Effector CD8-positive, alpha-beta T cell (primary cell): ENCODE results near the gene SLC51B.
"Not testable (repeated sequence)": the region's sequence is repeated elsewhere in the genome, so short reads cannot be mapped to it uniquely, and the experiment has no call there.

Source experiments
- DNase-seq: peaks from one replicate; lab custom pipeline; 2025; lab: John Stamatoyannopoulos, UW
- total RNA-seq, 4 experiments: gene quantifications; one replicate each; lab custom pipeline; 2026; lab: John Stamatoyannopoulos, UW

Gene SLC51B
- 0 reads per million in 4 experiments for total RNA-seq

DNA sequence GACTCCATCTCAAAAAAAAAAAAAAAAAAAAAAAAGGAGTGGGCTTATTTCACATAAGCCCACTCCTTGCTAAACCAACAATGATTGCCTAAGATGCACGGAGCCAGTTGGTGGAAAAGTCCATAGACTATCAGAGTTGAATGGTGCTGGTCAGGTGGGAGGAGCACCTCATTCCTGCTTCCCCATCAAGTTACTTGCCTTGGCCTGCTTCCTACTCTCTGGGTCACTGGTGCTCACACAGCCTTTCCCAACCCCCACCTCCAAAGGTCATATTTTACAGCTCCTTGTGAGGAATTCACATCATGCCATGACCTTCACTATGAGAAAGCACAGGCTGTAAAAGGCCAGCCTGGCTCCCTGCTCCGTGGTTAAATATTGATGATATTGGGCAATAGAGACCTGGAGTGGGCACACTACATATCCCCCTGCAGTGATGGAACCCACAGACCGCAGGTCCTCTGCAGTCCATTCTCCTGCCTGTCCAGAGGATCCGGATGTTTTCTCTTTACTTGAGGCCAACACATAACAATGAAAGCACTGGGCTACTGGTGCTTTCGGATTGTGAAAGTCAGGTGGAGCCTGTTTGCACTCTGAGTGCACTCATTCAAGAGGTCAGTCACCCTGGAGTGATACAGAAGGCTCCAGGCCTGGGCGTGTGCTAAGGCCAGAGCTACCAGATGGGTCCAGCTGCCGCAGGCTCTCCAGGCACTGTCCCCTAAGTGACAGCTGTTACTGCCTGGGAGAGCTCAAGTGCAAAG, at the start of gene SLC51B:
Gene SLC51B (plus strand): TSS at position 664 of the 758 bp plus-strand sequence. CDS start 4,618 bp downstream, outside the sequence.
- no peak for DNase-seq

DNA sequence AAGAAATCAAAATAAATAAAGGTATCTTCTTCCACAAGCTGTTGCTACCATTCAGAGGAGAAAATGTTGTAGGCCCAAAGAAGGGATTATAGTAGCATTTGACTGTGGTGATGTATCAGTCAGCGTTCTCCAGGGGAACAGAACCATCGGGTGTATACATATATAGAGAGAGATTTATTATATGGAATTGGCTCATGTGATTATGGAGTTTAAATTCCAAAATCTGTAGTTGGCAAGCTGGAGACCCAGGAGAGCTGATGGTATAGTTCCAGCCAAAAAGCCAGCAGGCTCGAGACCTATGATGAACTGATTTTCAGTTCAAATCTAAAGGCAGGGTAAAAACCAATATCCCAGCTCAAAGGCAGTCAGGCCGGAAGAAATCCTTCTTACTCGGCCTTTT, 48.1 kb upstream of the SLC51B start:
- no peak for DNase-seq

DNA sequence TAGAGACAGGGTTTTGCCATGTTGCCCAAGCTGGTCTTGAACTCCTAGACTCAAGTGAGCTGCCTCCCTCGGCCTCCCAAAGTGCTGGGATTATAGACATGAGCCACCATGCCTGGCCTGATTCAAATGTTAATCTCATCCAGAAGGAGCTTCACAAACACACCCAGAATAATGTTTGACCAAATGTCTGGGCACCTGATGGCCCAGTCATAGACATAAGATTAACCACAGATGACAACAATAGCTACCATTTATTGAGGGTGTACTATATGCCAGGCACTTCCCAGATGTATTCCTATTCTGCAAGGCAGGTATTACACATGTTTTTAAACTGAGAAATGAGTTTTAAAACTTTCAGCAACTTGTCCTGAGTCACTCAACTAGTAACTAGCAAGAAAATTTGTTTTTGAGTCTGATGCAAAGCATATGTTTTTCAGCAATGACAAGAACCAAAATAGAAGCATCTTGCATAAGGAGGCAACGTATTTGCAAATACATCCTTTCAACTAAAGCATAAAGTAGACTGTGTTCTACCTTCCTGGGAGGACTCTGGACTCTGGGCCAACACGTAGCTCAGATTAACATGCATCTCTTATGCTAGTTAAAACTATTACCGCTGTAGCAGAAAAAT, 47.3 kb upstream of the SLC51B start:
- DNase-seq = no peak

DNA sequence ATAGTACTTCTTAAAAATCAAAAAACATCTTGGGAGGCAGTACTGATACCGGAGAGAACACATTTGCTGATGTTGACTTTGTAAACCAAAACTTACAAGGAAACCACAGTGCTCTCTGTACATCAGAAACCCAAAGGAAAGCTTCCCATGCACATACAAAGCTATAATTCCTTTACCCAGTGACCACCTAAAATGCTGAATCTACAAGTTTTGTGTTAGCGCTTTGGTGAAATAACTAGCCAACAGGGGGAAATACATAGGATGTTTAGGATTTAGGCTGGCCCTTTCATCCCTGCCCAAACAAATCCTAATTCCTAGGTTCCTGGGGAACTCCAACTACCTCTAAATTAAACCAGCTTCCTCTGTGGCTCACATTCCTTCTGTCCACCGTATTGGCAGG, 40.2 kb upstream of the SLC51B start:
- no peak for DNase-seq

DNA sequence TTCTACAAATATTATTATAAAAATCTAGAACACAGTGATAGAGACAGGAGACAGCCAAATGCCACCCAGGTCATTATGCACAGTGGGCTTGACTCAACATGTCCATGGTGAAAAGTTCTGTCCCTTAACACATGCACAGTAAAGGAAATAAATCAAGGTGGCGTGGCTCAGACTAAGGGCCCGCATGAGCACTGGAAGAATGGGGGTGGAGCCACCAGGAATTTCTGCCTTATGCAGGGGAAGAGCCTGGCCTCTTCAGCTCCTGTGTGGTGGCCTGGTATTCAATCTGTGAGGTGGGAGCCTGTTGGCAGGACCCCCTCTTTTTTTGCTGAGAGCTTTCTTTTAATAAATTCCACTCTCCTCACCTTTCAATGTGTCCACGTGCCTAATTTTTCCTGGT, 38.3 kb upstream of the SLC51B start:
- DNase-seq = no peak

DNA sequence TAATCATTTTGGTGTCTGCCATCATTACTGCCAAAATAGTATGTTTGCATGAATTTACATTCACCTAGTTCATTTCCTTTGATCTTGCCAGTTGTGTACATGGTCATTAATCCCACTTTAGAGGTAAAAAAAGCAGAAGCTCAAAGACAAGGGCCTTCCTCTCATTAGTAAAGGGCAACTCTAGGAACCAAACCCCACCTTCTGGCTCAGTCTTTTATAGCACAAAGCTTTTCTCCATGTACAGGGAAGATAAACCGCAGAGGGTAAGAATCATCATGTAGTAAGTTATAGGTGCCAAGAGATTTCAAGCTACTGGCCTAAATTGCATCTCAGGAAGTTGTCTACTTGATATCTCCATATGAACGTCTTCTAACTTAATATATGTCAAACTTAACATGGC, 36.2 kb upstream of the SLC51B start:
- no peak for DNase-seq

DNA sequence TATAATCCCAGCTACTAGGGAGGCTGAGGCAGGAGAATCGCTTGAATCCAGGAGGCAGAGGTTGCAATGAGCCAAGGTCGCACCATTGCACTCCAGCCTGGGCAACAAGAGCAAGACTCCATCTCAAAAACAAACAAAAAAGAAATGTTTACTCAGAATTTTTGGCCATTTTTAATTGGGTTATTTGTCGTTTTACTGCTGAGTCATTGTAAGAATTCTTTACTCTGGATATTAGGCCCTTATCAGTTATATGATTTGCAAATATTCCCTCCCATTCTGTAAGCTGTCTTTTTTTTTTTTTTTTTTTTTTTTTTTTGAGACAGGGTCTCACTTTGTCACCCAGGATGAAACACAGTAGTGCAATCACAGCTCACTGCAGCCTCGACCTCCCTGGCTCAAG, 34.0 kb upstream of the SLC51B start:
- DNase-seq = not testable (repeated sequence)

DNA sequence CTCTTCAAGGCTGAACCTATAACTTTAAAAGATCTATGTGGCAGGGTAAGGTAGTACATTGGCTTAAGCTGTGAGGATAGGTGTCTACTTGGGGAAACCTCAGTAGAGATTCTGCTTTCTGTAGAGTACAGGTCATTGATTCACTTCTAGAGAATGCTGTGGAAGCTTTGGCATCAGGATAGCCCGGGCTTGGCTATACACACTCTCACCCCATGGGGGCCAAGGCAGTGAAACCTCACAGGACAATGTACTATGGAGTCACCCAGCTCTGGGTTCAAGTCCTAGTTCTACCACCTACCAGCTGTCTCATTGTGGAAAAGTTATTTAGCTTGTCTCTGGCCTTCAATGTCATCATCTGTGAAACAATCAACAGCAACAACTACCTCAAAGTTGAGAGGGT, 24.8 kb upstream of the SLC51B start:
- DNase-seq = no peak

DNA sequence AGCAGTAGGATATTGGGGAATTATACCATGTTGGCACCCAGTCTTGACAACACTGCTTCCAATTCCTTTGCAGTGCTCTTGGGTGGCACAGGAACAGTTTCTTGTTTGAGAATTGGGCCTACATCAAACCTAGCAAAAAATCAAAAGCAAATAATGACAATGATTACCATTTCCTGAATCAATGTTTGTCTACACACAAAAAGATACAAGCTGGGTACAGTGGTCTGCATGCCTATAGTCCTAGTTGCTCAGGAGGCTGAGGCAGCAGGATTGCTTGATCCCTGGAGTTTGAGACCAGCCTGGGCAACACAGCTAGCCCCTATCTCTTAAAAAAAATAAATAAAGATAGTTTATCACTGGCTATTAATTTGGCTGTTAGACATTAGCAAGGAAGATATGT, 23.7 kb upstream of the SLC51B start:
- no peak for DNase-seq

DNA sequence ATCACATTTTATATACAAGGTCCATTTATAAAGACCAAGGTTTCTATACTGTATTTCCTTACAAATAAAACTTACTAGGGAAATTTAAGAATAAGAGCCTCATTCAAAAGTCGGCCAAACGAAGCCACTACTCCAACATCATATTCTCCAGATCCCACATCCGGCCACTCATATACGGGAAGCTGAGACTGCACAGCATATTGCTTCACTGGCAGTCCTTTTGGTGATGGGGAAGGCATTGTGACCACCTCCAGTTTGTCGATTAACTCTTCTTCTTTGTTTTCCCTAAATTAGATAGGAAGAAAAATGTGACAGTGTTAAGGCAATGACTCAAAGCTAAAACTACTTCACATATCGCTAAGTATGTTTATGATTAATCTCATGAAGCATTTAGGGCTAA, 18.4 kb upstream of the SLC51B start:
- no peak for DNase-seq

DNA sequence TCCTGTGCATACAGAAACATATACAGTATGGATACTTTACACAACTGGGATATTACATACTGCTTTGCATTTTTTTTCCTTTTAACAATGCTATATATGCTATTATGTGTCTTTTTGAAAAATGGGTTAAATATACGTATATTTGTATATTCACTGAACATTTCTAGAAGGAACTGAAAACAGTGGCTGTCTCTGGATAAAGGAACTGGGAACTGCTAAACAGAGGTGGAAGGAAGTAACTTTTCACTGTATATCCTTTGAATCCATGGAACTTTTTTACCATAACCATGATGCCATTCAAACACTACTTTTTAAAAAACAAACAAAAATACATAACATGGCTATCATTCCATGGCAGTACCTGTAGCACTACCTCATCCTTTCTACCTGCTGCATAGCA, 17.6 kb upstream of the SLC51B start:
- DNase-seq = no peak

DNA sequence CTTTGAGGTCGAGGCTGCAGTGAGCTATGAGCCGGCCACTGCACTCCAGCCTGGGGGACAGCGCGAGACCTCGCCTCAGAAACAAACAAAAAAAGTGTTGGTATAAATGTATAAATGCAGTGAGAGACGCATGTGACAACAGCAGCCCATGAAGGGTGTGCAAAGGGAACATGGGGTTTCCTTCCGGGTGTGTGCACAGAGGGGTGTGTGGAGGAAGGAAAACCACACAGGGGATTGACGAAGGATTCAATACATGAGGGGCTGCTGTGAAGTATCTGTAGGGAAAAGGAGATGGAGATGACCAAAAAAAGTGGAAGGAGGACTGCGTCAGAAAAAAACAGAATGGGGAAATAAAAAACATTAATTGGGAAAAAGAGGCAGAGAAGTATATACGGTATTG, 16.8 kb upstream of the SLC51B start:
- DNase-seq = no peak

DNA sequence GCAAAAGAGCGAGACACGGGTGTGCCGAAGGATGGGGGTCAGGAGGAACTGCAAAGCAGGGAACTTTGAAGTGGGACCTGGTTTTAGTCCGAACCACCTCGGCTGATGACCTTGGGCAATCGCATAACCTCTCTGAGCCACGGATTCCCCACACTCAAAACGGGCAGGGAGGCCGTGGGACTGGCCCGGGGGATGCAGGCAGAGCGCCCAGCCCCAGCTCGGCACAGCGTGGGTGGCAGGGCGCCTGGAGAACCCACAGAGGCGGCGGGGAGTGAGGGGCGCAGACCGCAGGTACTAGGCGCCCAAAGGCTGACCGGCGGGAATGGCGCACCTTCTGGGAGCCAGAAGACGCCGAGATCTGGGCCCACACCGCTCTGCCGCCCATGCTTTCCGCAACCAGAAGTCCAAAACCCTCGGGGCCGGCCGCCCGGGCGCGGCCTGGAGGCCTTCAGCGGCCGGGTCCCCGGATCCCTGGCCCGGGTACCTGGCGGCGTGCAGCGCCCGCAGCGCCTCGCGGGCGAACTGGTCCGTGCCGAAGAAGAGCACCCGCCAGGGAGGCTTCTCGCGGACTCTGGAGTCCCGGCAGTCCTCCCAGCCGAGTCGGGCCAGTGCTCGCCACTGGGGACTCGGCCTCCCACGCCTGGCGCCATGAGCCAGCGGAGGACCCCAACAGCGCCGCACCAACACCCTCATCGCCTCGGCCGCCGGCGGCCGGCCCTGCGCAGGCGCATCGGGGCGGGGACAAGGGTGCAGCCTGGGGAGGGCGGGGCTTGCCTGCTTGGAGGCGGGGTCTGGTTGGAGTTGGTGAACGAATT, 16.1 kb upstream of the SLC51B start, which contains the start of gene MTFMT:
Gene MTFMT (minus strand): TSS at position 719 of the 815 bp plus-strand sequence. CDS start 26 bp downstream, at position 693.
- peak; percentile 90 for DNase-seq

DNA sequence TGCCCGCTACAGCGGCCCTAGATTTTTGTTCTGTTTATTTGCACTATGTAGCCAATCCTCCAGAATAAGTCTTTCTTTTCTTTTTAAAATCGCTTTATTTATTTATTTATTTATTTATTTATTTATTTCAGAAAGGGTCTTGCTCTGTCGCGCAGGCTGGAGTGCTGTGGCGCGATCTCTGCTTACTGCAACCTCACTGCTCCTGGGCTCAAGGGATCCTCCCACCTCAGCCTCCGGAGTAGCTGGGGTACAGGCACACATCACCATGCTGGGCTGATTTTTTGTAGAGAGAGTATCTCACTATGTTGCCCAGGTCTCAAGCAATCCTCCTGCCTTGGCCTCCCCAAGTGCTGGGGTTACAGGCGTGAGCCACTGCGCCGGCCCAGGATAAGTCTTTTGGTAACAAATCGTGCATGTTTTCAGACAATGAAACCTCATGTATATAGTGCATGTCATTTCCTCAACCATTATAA, 15.4 kb upstream of the SLC51B start:
- no peak for DNase-seq

DNA sequence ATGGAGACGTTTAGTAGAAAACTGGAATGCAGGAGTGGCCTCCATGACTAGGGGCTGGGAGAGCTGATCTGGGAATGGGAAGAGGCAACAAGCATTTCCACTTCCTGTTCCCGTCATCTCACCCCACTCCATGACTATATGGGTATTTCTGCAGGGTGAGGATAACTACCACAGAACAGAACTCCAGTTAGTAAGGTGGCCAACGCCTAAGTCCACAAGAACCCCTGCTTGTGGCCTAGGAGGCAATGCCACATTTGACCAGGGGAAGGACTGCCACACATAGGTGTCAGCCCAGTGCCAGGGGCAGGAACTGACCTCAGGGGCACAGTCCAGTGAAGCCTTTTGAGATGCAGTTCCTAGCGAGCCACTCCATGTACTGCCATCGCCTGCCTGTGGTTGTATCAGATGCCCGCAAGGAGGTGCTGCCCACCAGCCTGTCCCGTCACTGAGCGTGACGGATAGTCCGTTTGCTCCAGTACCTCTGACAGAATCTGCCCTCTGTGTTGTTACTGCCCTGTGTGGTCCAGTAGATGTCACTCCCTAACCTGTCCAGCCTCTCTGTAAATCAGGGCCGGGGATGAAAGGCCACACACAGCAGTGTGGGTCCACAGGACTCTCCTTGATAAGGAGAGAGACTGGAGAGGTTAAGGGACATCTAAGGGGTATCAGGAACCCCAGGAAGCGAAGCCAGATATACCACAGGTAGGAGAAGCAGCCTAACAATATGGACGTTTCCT, 12.2 kb upstream of the SLC51B start:
- no peak for DNase-seq

DNA sequence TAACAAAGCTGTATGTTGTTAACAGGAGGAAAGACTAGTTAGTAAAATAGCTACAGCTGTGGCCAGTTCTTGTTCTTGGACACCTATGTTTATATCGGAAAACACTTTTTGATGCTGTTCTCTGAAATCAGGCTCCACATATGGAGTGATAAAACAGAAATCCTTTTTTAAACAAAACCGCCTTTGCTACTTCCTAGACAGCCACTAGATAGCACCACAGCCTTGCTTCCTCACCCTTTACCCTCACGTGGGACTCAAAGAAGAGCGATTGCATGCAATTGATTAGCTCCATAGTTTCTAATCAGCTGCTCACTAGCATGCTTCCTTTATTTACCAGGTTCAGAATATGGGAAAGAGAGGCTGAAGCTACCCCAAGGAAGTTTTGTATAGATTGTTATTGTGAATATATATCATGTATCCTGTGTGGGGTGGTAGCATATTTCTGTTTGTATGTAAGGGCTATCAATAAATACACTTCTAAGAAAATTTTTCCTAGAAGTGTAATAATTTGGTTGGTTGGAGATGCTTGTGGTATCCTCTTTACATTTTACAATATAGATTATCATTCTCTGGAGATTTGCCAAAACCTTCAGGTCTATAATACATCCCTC, 11.4 kb upstream of the SLC51B start:
- DNase-seq = no peak

DNA sequence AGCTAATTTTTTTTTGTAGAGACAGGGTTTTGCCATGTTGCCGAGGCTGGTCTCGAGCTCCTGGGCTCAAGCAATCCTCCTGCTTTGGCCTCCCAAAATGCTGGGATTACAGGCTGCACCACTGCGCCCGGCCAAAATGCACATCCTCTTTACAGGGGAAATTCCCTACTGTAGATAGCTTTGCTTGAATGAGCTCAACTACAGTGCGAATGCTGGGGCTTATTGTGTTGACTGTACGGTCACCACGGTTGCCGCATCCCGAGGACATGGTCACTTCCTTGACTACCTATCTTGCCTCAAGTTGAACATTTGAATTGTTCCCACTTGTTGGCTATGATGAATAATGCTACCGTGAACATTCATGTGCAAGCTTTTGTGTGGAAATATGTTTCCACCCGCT, 10.5 kb upstream of the SLC51B start:
- no peak for DNase-seq

DNA sequence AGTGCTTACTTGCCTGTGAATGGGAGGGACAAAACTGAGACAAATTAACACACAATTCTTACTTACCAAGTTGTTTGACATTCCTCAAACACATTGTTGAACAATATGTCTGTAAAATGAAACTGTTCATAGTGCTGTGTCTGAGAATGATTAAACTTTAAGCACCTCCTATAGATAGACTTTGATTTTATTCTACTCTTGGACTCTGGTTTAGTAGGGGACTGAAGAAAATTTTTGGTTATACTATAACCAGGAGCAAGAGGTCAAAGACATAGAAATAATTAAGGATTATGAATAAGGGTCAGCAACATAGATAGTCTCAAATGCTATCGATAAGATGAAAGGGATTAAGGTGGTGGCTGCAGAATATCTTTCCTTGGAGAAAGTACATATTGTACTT, 7.9 kb upstream of the SLC51B start:
- DNase-seq = no peak

DNA sequence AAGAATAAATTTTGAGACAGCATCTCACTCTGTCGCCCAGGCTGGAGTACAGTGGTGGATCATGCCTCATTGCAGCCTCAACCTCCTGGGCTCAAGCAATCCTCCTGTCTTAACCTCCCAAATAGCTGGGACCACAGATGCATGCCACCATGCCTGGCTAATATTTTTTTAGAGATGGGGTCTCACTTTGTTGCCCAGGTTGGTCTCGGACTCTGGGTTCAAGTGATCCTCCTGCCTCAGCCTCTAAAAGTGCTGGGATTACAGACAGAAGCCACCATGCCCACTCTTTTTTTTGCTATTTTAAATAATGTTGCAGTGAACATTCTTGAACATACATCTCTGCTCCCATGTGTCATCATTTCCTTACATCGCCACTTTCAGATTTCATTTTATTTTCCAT, 6.8 kb upstream of the SLC51B start:
- DNase-seq = no peak

DNA sequence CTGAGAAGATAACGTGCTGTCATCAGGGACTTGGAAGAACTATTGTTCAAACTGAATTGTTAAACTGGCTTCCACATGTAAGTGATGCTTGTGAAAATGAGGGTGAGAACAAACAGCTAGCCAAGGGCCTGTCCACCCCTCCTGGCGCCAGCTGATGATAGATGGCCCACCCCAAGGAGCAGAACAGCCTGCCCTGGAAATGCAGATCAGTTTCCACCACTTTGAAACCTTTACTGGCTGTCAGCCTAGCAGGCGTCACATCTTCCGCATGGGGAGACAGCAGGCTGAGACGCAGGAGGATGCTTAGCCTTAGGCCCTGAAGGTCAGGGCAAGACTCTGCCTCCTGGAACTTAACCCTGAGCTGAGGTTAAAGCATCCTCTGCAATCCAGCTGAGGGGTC, 6.4 kb upstream of the SLC51B start:
- no peak for DNase-seq

DNA sequence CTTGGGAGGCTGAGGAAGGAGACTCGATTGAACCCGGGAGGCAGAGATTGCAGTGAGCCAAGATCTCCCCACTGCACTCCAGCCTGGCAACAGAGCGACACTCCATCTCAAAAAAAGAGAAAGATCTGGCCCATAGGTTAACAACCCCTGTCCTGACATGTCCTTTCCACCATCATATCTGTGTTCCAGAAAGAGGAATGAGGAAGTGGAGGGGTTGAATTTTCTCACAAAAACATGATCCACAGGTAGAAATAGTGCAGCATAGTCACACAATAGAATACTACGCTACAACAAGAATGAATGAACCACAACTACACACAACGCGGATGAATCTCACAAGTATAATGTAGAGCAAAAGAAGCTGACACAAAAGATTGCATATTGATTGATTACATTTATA, 4.7 kb upstream of the SLC51B start:
- no peak for DNase-seq
